K562 (cell line): ENCODE data around the gene IGF1R. TPM values are rescaled to one million over a fixed set of nuclear protein-coding genes. Genes with fewer than 3 reads are reported as not detected.

Source experiments
- ATAC-seq: fragments of 200-7000 bp; cut with Tn5 transposase; 3 replicates; pipeline ENCODE4 v1.9.1; 2020; ENCODE audit warnings: moderate library complexity
- BruUV-seq: library from RNA; stranded (reverse); fragments of 400-500 nt; replicated peaks from 2 replicates; lab custom pipeline; 2021; lab: Mats Ljungman, UMichigan
- CTCF ChIA-PET: fragments of 300-600 bp; formaldehyde crosslinking; extraction: SDS; loops from one replicate; lab custom pipeline; 2021; ENCODE audit warnings: low intra/inter-chr PET ratio; lab: Yijun Ruan, JAX
- POLR2A ChIA-PET: fragments of 300-600, 350-650 bp; sonication (Branson Sonifier 250); formaldehyde crosslinking; extraction: SDS; loops from one replicate; lab custom pipeline; 2021; ENCODE audit warnings: antibody characterized with exemption, inconsistent platforms; lab: Yijun Ruan, JAX
- DNase-seq, 4 experiments: peaks; one replicate each; pipeline versions ENCODE4 v3.0.0 to v3.0.0-alpha.2; 2011 to 2018; ENCODE audit warnings: low spot score in 3 of 4, mixed read lengths in 3 of 4; ENCODE audit errors: extremely low read depth in 1 of 4
- FAIRE-seq: peaks from 2 replicates; lab custom pipeline; 2011; peaks lifted over from hg19 to GRCh38; lab: Jason Lieb, UNC
- H2AFZ ChIP-seq: 2 replicates; pipeline ENCODE4 v1.6.0; 2011; ENCODE audit warnings: low read depth, low read length, control low read depth, inconsistent platforms
- H3K27ac ChIP-seq: fragments of 200-600 bp; 3 replicates; pipeline ENCODE4 v1.8.0; 2011; ENCODE audit warnings: low read depth, mild to moderate bottlenecking, control low read depth, inconsistent platforms, low read length, moderate library complexity, mixed read lengths; ENCODE audit errors: extremely low read depth
- H3K27me3 ChIP-seq, 2 experiments: fragments of 300-600 bp in 1 of 2; 2 replicates in 1 of 2; 3 replicates in 1 of 2; pipeline versions ENCODE4 v1.6.0 to v1.8.0; 2011; ENCODE audit warnings: inconsistent platforms in 2 of 2, low read length in 2 of 2, mild to moderate bottlenecking in 1 of 2, mixed read lengths in 1 of 2, moderate library complexity in 1 of 2; ENCODE audit not compliant: control insufficient read depth in 2 of 2, insufficient read depth in 2 of 2
- H3K36me3 ChIP-seq: fragments of 300-600 bp; 3 replicates; pipeline ENCODE4 v1.8.0; 2011; ENCODE audit warnings: mild to moderate bottlenecking, low read length, inconsistent platforms; ENCODE audit not compliant: control insufficient read depth, insufficient read depth
- H3K4me1 ChIP-seq, 2 experiments: fragments of 200-600 bp in 1 of 2; replicated peaks in 1 of 2; 2 replicates in 1 of 2; 3 replicates in 1 of 2; pipeline versions ENCODE4 v1.5.1 to v1.8.0; 2011; ENCODE audit warnings: inconsistent platforms in 2 of 2, low read length in 2 of 2, mild to moderate bottlenecking in 1 of 2, mixed read lengths in 1 of 2, moderate library complexity in 1 of 2; ENCODE audit not compliant: control insufficient read depth in 2 of 2, insufficient read depth in 2 of 2
- H3K4me2 ChIP-seq: 2 replicates; pipeline ENCODE4 v1.6.1; 2011; ENCODE audit warnings: low read length, control low read depth, inconsistent platforms, mixed read lengths; ENCODE audit not compliant: insufficient read depth
- H3K4me3 ChIP-seq: fragments of 200-600 bp; sonication (generic), shearing (Covaris generic); 2 replicates; pipeline ENCODE4 v1.5.1; 2016; ENCODE audit warnings: control low read depth, inconsistent platforms
- H3K79me2 ChIP-seq: fragments of 200-600 bp; 3 replicates; pipeline ENCODE4 v1.8.0; 2011; ENCODE audit warnings: low read length, inconsistent platforms; ENCODE audit not compliant: control insufficient read depth, insufficient read depth
- H3K9ac ChIP-seq, 2 experiments: 2 replicates each; pipeline versions ENCODE4 v1.6.0 to v1.6.1; 2011; ENCODE audit warnings: low read depth in 2 of 2, low read length in 2 of 2, control low read depth in 1 of 2, inconsistent platforms in 1 of 2, mild to moderate bottlenecking in 1 of 2, mixed read lengths in 1 of 2; ENCODE audit not compliant: insufficient read depth in 1 of 2
- H3K9me1 ChIP-seq: one replicate; pipeline ENCODE4 v1.6.0; 2011; ENCODE audit warnings: inconsistent platforms, mild to moderate bottlenecking, low read length, moderate library complexity; ENCODE audit not compliant: control insufficient read depth, insufficient read depth
- H3K9me3 ChIP-seq: replicated peaks from 2 replicates; pipeline ENCODE4 v1.5.1; 2011; ENCODE audit warnings: low read depth, low read length, inconsistent platforms; ENCODE audit not compliant: control insufficient read depth, insufficient read depth
- H4K20me1 ChIP-seq: replicated peaks from 2 replicates; pipeline ENCODE4 v1.6.1; 2011; ENCODE audit warnings: low read length, inconsistent platforms, mixed read lengths; ENCODE audit not compliant: control insufficient read depth, insufficient read depth
- CEBPB ChIP-seq: fragments of 450-650 bp; IDR thresholded peaks from 2 replicates; pipeline ENCODE4 v1.6.1; 2016; ENCODE audit warnings: missing genetic modification characterization, missing compliant biosample characterization
- NFRKB ChIP-seq: fragments of 450-650 bp; IDR thresholded peaks from 2 replicates; pipeline ENCODE4 v1.6.1; 2016; ENCODE audit warnings: low read depth
- PML ChIP-seq: IDR thresholded peaks from 2 replicates; pipeline ENCODE4 v1.6.1; 2012; ENCODE audit warnings: low read length, inconsistent platforms
- RB1 ChIP-seq: fragments of 450-650 bp; IDR thresholded peaks from 2 replicates; pipeline ENCODE4 v1.6.1; 2017; ENCODE audit warnings: low read depth, mild to moderate bottlenecking
- SMARCB1 ChIP-seq: IDR thresholded peaks from 2 replicates; pipeline ENCODE4 v1.6.1; 2011; ENCODE audit warnings: improper control_type of control experiment, low read depth; ENCODE audit not compliant: insufficient read length
- TARDBP ChIP-seq: fragments of 450-650 bp; IDR thresholded peaks from 2 replicates; pipeline ENCODE4 v1.6.1; 2016
- ZNF143 ChIP-seq: sonication (generic); formaldehyde crosslinking; IDR thresholded peaks from 2 replicates; pipeline ENCODE4 v1.9.0; 2022; ENCODE audit warnings: mild to moderate bottlenecking, missing genetic modification reagents
- ZNF436 ChIP-seq: fragments of 250-450, 450-650 bp; sonication (Bioruptor Pico); formaldehyde crosslinking; IDR thresholded peaks from 2 replicates; pipeline ENCODE4 v1.7.0; 2020; ENCODE audit warnings: mild to moderate bottlenecking
- WGBS: fragments of 100-300 bp; shearing (Covaris generic); methylation state at CpG from one replicate; pipeline ENCODE4 v1.1.6; 2016; ENCODE audit warnings: low coverage, mixed read lengths; ENCODE audit not compliant: insufficient coverage; ENCODE audit errors: missing lambda C conversion rate; 5-methylcytosine and 5-hydroxymethylcytosine counted together
- in situ Hi-C: fragments of 300-500 bp; cut with MboI; formaldehyde crosslinking; loops from 4 replicates; pipeline ENCODE4 v1.15.0; 2018; ENCODE audit warnings: inconsistent platforms, mixed read lengths
- intact Hi-C: fragments of 100-400 bp; cut with micrococcal nuclease; formaldehyde crosslinking; loops from 2 replicates; pipeline ENCODE4 v1.14.2; 2022
- polyA plus RNA-seq, 8 experiments: library from polyadenylated mRNA; depleted of rRNA in 4 of 8; stranded (reverse) in 5 of 8; unstranded in 3 of 8; fragments of >200 nt; fragmentation: Nextera tagmentation in 2 of 8; fragmentation: Illumina TruSeq in 1 of 8; extraction: Ambion mirVana in 2 of 8; extraction: Trizol in 1 of 8; gene quantifications; 2 replicates each; pipeline versions ENCODE4 v1.2.1 to v1.2.3, GENCODE V29; 2011 to 2014; ENCODE audit warnings: inconsistent platforms in 1 of 8, missing spikeins in 1 of 8
- total RNA-seq, 7 experiments: library from RNA; depleted of rRNA in 6 of 7; stranded (reverse); fragments of >200 nt in 6 of 7; fragmentation: Illumina TruSeq in 2 of 7; extraction: Trizol in 2 of 7; gene quantifications; 2 replicates each; pipeline versions ENCODE4 v1.2.1 to v1.2.3, GENCODE V29; 2011 to 2021; ENCODE audit warnings: low replicate concordance in 1 of 7
- TF ChIP-seq, protein P1 (sequence below): fragments of 250-450 bp; sonication (Bioruptor Pico); IDR thresholded peaks from 2 replicates; pipeline ENCODE4 v1.8.0; 2021; ENCODE audit warnings: mild to moderate bottlenecking, moderate library complexity
- TF ChIP-seq, protein P2 (sequence below), 2 experiments: fragments of 450-650 bp; conservative IDR thresholded peaks; 2 replicates each; pipeline ENCODE4 v1.6.1; 2017; ENCODE audit warnings: mild to moderate bottlenecking in 2 of 2, moderate library complexity in 2 of 2
- TF ChIP-seq, protein P3 (sequence below): fragments of 250-450 bp; sonication (Bioruptor Pico); IDR thresholded peaks from 2 replicates; pipeline ENCODE4 v1.4.0; 2020; ENCODE audit warnings: borderline replicate concordance

Gene IGF1R
- total and polyA plus RNA-seq, 9 of the 15 experiments (the other 6 are each of a cell fraction or from before 2014, with no cell fraction given), result 0.35 to 8.0 (median 1.6) TPM

DNA sequence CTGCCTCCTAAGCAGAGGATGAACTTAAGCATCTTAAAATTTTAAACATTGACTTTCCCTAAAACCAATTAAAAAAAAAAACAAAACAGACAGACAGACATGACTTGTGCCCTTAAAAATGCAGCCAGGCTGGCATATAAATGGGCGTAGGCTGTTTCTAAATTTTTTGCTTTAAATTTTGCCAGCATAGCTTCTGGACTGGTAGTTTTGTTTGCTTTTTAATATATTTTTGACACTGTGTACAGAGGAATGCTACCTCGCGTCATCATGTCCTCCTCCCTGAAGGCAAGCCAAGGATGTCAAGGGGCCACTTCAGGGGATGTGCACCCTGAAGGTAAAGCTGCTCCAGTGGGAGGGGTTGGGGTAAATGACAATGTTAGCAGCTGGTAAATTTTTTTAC is 224.4 kb downstream of the IGF1R start:
- no peaks in the 10 kb centered on the region for H3K79me2 ChIP-seq
- DNase-seq (no peak), FAIRE-seq (no peak), ATAC-seq (no peak)
- H3K4me1 ChIP-seq, result no peaks in the 10 kb centered on the region
- in situ Hi-C loops (no loop called here), intact Hi-C loops (no loop called here)
- ChIA-PET POLR2A (interaction anchor here (0.6 kb wide), 1 partner anchor 1211 kb away, joined by 3 read pairs; no protein-coding TSS in a partner anchor), CTCF (no interaction called here)
- no peak overlapping the region for H3K4me3 ChIP-seq
- H3K27me3 ChIP-seq, result peaks cover 17 to 31% of the 10 kb centered on the region in 2 experiments
- BruUV-seq, result no TSS peak
- H3K36me3 ChIP-seq, result no peaks in the 10 kb centered on the region
- no peaks in the 10 kb centered on the region for H3K9me1 ChIP-seq
- H3K9me3 ChIP-seq, result no peaks in the 10 kb centered on the region
- H3K4me2 ChIP-seq, result no peak overlapping the region
- TF ChIP-seq RB1, result no peak
- TF ChIP-seq ZNF143 (CRISPR knock-in tag), result no peak
- no peak for TF ChIP-seq SMARCB1
- TF ChIP-seq ZNF436 (CRISPR knock-in tag), result no peak
- TF ChIP-seq CEBPB (tag), result no peak
- TF ChIP-seq, protein P1, sequence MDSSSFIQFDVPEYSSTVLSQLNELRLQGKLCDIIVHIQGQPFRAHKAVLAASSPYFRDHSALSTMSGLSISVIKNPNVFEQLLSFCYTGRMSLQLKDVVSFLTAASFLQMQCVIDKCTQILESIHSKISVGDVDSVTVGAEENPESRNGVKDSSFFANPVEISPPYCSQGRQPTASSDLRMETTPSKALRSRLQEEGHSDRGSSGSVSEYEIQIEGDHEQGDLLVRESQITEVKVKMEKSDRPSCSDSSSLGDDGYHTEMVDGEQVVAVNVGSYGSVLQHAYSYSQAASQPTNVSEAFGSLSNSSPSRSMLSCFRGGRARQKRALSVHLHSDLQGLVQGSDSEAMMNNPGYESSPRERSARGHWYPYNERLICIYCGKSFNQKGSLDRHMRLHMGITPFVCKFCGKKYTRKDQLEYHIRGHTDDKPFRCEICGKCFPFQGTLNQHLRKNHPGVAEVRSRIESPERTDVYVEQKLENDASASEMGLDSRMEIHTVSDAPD (CRISPR knock-in tag), result no peak
- no peak for TF ChIP-seq PML
- no peak for TF ChIP-seq TARDBP
- TF ChIP-seq, protein P2, sequence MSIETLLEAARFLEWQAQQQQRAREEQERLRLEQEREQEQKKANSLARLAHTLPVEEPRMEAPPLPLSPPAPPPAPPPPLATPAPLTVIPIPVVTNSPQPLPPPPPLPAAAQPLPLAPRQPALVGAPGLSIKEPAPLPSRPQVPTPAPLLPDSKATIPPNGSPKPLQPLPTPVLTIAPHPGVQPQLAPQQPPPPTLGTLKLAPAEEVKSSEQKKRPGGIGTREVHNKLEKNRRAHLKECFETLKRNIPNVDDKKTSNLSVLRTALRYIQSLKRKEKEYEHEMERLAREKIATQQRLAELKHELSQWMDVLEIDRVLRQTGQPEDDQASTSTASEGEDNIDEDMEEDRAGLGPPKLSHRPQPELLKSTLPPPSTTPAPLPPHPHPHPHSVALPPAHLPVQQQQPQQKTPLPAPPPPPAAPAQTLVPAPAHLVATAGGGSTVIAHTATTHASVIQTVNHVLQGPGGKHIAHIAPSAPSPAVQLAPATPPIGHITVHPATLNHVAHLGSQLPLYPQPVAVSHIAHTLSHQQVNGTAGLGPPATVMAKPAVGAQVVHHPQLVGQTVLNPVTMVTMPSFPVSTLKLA (conservative IDR thresholded peaks at IDR 0.05), result no peak
- TF ChIP-seq NFRKB, result no peak
- TF ChIP-seq, protein P3, sequence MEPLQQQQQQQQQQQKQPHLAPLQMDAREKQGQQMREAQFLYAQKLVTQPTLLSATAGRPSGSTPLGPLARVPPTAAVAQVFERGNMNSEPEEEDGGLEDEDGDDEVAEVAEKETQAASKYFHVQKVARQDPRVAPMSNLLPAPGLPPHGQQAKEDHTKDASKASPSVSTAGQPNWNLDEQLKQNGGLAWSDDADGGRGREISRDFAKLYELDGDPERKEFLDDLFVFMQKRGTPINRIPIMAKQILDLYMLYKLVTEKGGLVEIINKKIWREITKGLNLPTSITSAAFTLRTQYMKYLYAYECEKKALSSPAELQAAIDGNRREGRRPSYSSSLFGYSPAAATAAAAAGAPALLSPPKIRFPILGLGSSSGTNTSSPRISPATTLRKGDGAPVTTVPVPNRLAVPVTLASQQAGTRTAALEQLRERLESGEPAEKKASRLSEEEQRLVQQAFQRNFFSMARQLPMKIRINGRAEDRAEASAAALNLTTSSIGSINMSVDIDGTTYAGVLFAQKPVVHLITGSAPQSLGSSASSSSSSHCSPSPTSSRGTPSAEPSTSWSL (CRISPR knock-in tag), result no peak
- no peak overlapping the region for H2AFZ ChIP-seq
- no peak overlapping the region for H3K9ac ChIP-seq
- WGBS, result 0% methylated on average over 3 of the region's 3 CpGs
- H4K20me1 ChIP-seq, result peaks cover 10% of the 10 kb centered on the region; the same call in 1 of the 2 replicates
- H3K27ac ChIP-seq, result no peak overlapping the region
